HEK293 (cell line): ENCODE data around the gene UBAC2.

Source experiments
- CTCF ChIA-PET: fragments of 350-600 bp; formaldehyde crosslinking; extraction: SDS; loops from one replicate; lab custom pipeline; 2021; ENCODE audit warnings: antibody characterized with exemption; lab: Yijun Ruan, JAX
- POLR2A ChIA-PET: fragments of 300-600 bp; formaldehyde crosslinking; extraction: SDS; loops from one replicate; lab custom pipeline; 2020; ENCODE audit warnings: antibody characterized with exemption, inconsistent platforms; lab: Yijun Ruan, JAX
- H3K27ac ChIP-seq: fragments of 200-500 bp; sonication (Bioruptor generic); 2 replicates; pipeline ENCODE4 v1.5.1; 2014; ENCODE audit warnings: low read depth, low read length, control low read depth, inconsistent platforms; ENCODE audit errors: extremely low read depth
- H3K36me3 ChIP-seq, 2 experiments: fragments of 200-500 bp in 1 of 2; sonication (Bioruptor generic) in 1 of 2; 1 replicate in 1 of 2; 2 replicates in 1 of 2; pipeline ENCODE4 v1.5.1; 2014 to 2017; ENCODE audit warnings: inconsistent platforms in 2 of 2, low read length in 2 of 2; ENCODE audit not compliant: control insufficient read depth in 2 of 2, insufficient read depth in 1 of 2
- H3K4me1 ChIP-seq: fragments of 200-500 bp; sonication (Bioruptor generic); 2 replicates; pipeline ENCODE4 v1.5.1; 2014; ENCODE audit warnings: mild to moderate bottlenecking, low read length, inconsistent platforms; ENCODE audit not compliant: control insufficient read depth, insufficient read depth
- H3K4me3 ChIP-seq: 2 replicates; pipeline ENCODE4 v1.5.1; 2011; ENCODE audit warnings: low read depth, mild to moderate bottlenecking, control low read depth, low read length, moderate library complexity
- H3K9me3 ChIP-seq: fragments of 200-500 bp; sonication (Bioruptor generic); 2 replicates; pipeline ENCODE4 v1.5.1; 2014; ENCODE audit warnings: low read depth, low read length, inconsistent platforms; ENCODE audit not compliant: control insufficient read depth, insufficient read depth
- BCL11A ChIP-seq: fragments of 450-650 bp; formaldehyde crosslinking; IDR thresholded peaks from 2 replicates; pipeline ENCODE4 v1.5.1; 2016; ENCODE audit warnings: low read depth, missing biosample characterization, missing genetic modification characterization
- HIC1 ChIP-seq: fragments of 450-650 bp; formaldehyde crosslinking; IDR thresholded peaks from 2 replicates; pipeline ENCODE4 v1.5.1; 2016; ENCODE audit warnings: missing biosample characterization, missing genetic modification characterization
- KLF10 ChIP-seq: fragments of 450-650 bp; IDR thresholded peaks from 2 replicates; pipeline ENCODE4 v1.5.1; 2018; ENCODE audit warnings: missing biosample characterization, mild to moderate bottlenecking, missing genetic modification characterization
- PATZ1 ChIP-seq: fragments of 450-650 bp; formaldehyde crosslinking; IDR thresholded peaks from 2 replicates; pipeline ENCODE4 v1.5.1; 2016; ENCODE audit warnings: missing biosample characterization, missing genetic modification characterization
- SP3 ChIP-seq: fragments of 450-650 bp; formaldehyde crosslinking; IDR thresholded peaks from 2 replicates; pipeline ENCODE4 v1.5.1; 2016; ENCODE audit warnings: missing biosample characterization, missing genetic modification characterization
- ZBTB17 ChIP-seq: fragments of 450-650 bp; formaldehyde crosslinking; IDR thresholded peaks from 2 replicates; pipeline ENCODE4 v1.5.1; 2016; ENCODE audit warnings: missing biosample characterization, missing genetic modification characterization
- ZNF211 ChIP-seq: fragments of 450-650 bp; formaldehyde crosslinking; IDR thresholded peaks from 2 replicates; pipeline ENCODE4 v1.5.1; 2016; ENCODE audit warnings: low read depth, missing biosample characterization, missing genetic modification characterization
- ZNF350 ChIP-seq: fragments of 450-650 bp; formaldehyde crosslinking; IDR thresholded peaks from 2 replicates; pipeline ENCODE4 v1.5.0; 2017; ENCODE audit warnings: missing biosample characterization, mild to moderate bottlenecking, missing genetic modification characterization
- ZNF513 ChIP-seq: fragments of 450-650 bp; IDR thresholded peaks from 2 replicates; pipeline ENCODE4 v1.5.1; 2018; ENCODE audit warnings: missing biosample characterization, missing genetic modification characterization
- ZNF560 ChIP-seq: fragments of 450-650 bp; formaldehyde crosslinking; IDR thresholded peaks from 2 replicates; pipeline ENCODE4 v1.5.1; 2017; ENCODE audit warnings: missing biosample characterization, missing genetic modification characterization, borderline replicate concordance
- ZNF629 ChIP-seq: fragments of 450-650 bp; formaldehyde crosslinking; IDR thresholded peaks from 2 replicates; pipeline ENCODE4 v1.5.1; 2017; ENCODE audit warnings: missing biosample characterization, missing genetic modification characterization
- ZNF654 ChIP-seq: fragments of 450-650 bp; formaldehyde crosslinking; IDR thresholded peaks from 2 replicates; pipeline ENCODE4 v1.5.1; 2016; ENCODE audit warnings: low read depth, missing biosample characterization, missing genetic modification characterization
- ZNF692 ChIP-seq: fragments of 450-650 bp; formaldehyde crosslinking; IDR thresholded peaks from 2 replicates; pipeline ENCODE4 v1.5.1; 2016; ENCODE audit warnings: missing biosample characterization, missing genetic modification characterization

Gene UBAC2

GRCh38 chr13:99203601-99204579 is 3.2 kb downstream of the UBAC2 start:
- no peak overlapping the region for H3K27ac ChIP-seq
- POLR2A ChIA-PET: no interaction called here
- H3K36me3 ChIP-seq: peaks cover 0 to 8% of the 10 kb centered on the region in 2 experiments; a peak in 1 of 3 replicates
- H3K4me3 ChIP-seq: no peak overlapping the region
- no peaks in the 10 kb centered on the region for H3K4me1 ChIP-seq
- CTCF ChIA-PET: no interaction called here
- TF ChIP-seq PATZ1 (tag by site-specific recombination): no peak
- no peak for TF ChIP-seq ZNF560 (tag by site-specific recombination)
- no peak for TF ChIP-seq ZNF629
- no peak for TF ChIP-seq ZNF350 (tag by site-specific recombination)
- no peak for TF ChIP-seq ZNF654 (tag by site-specific recombination)
- no peak for TF ChIP-seq SP3 (tag by site-specific recombination)
- no peak for TF ChIP-seq HIC1 (tag by site-specific recombination)
- no peak for TF ChIP-seq BCL11A (tag by site-specific recombination)
- TF ChIP-seq ZNF211 (tag by site-specific recombination): no peak
- H3K9me3 ChIP-seq: no peaks in the 10 kb centered on the region

- peaks cover 0 to 8% of the 10 kb centered on the region in 2 experiments; a peak in 1 of 3 replicates for H3K36me3 ChIP-seq
- no peak overlapping the region for H3K27ac ChIP-seq
- H3K9me3 ChIP-seq: no peaks in the 10 kb centered on the region
- TF ChIP-seq ZNF513 (tag by site-specific recombination) (no peak), ZBTB17 (tag by site-specific recombination) (peak; percentile 14; the same call in 1 of the 2 replicates), KLF10 (tag by site-specific recombination) (no peak), ZNF692 (no peak)
- TF ChIP-seq, all 188 proteins: peak for 1
- ChIA-PET CTCF (interaction anchor here (0.6 kb wide), 1 partner anchor 1481 kb away, joined by 5 read pairs; no protein-coding TSS in a partner anchor), POLR2A (no interaction called here)
- no peak overlapping the region for H3K4me3 ChIP-seq
- no peaks in the 10 kb centered on the region for H3K4me1 ChIP-seq
Observed at GRCh38 chr13:99205621-99206220, 5.1 kb downstream of the UBAC2 start.
